Effector CD8-positive, alpha-beta T cell (primary cell): ENCODE results near the gene HOXD10.

Source experiments
- DNase-seq: peaks from one replicate; lab custom pipeline; 2025; lab: John Stamatoyannopoulos, UW
- total RNA-seq, 4 experiments: gene quantifications; one replicate each; lab custom pipeline; 2026; lab: John Stamatoyannopoulos, UW

The HOXD10 gene
- 0 to 0.54 (median 0.15) reads per million in 4 experiments for total RNA-seq

- DNase-seq = no peak
Measured at GRCh38 chr2:176115883-176116813, at the start of gene HOXD10. TSS of gene HOXD10 (plus strand) at chr2:176116778. CDS start at chr2:176116834, 56 bp downstream.

GRCh38 chr2:176067589-176068418, 48.8 kb upstream of the HOXD10 start:
- no peak for DNase-seq

GRCh38 chr2:176068419-176068832, 48.2 kb upstream of the HOXD10 start:
- no peak for DNase-seq

- no peak for DNase-seq
Measured at GRCh38 chr2:176071330-176072291, 45.0 kb upstream of the HOXD10 start.

- DNase-seq = no peak
Measured at GRCh38 chr2:176072292-176072669, 44.3 kb upstream of the HOXD10 start.

GRCh38 chr2:176072951-176073904, 43.4 kb upstream of the HOXD10 start:
- no peak for DNase-seq

- DNase-seq = no peak
Measured at GRCh38 chr2:176074919-176075425, 41.6 kb upstream of the HOXD10 start.

GRCh38 chr2:176075481-176075880, 41.1 kb upstream of the HOXD10 start:
- no peak for DNase-seq

GRCh38 chr2:176076063-176076462, 40.5 kb upstream of the HOXD10 start:
- no peak for DNase-seq

- no peak for DNase-seq
Measured at GRCh38 chr2:176076796-176077195, 39.8 kb upstream of the HOXD10 start.

- DNase-seq = no peak
Measured at GRCh38 chr2:176078541-176079284, 37.9 kb upstream of the HOXD10 start.

- no peak for DNase-seq
Measured at GRCh38 chr2:176079285-176079830, 37.2 kb upstream of the HOXD10 start.

GRCh38 chr2:176079831-176080539, 36.6 kb upstream of the HOXD10 start:
- DNase-seq = no peak

GRCh38 chr2:176080540-176081375, 35.8 kb upstream of the HOXD10 start:
- DNase-seq = no peak

- DNase-seq = no peak
Measured at GRCh38 chr2:176081376-176081836, 35.2 kb upstream of the HOXD10 start.

- no peak for DNase-seq
Measured at GRCh38 chr2:176081837-176082524, 34.6 kb upstream of the HOXD10 start.

GRCh38 chr2:176082525-176082823, 34.1 kb upstream of the HOXD10 start:
- DNase-seq = no peak
